HEK293 (cell line): ENCODE results near the gene METTL1.
A peak's percentile ranks its signal among the peaks of the same experiment; 100 is the strongest.

Source experiments
- CTCF ChIA-PET: fragments of 350-600 bp; formaldehyde crosslinking; extraction: SDS; loops from one replicate; lab custom pipeline; 2021; ENCODE audit warnings: antibody characterized with exemption; lab: Yijun Ruan, JAX
- POLR2A ChIA-PET: fragments of 300-600 bp; formaldehyde crosslinking; extraction: SDS; loops from one replicate; lab custom pipeline; 2020; ENCODE audit warnings: antibody characterized with exemption, inconsistent platforms; lab: Yijun Ruan, JAX
- H3K27ac ChIP-seq: fragments of 200-500 bp; sonication (Bioruptor generic); 2 replicates; pipeline ENCODE4 v1.5.1; 2014; ENCODE audit warnings: low read depth, low read length, control low read depth, inconsistent platforms; ENCODE audit errors: extremely low read depth
- H3K36me3 ChIP-seq, 2 experiments: fragments of 200-500 bp in 1 of 2; sonication (Bioruptor generic) in 1 of 2; 1 replicate in 1 of 2; 2 replicates in 1 of 2; pipeline ENCODE4 v1.5.1; 2014 to 2017; ENCODE audit warnings: inconsistent platforms in 2 of 2, low read length in 2 of 2; ENCODE audit not compliant: control insufficient read depth in 2 of 2, insufficient read depth in 1 of 2
- H3K4me1 ChIP-seq: fragments of 200-500 bp; sonication (Bioruptor generic); 2 replicates; pipeline ENCODE4 v1.5.1; 2014; ENCODE audit warnings: mild to moderate bottlenecking, low read length, inconsistent platforms; ENCODE audit not compliant: control insufficient read depth, insufficient read depth
- H3K4me3 ChIP-seq: 2 replicates; pipeline ENCODE4 v1.5.1; 2011; ENCODE audit warnings: low read depth, mild to moderate bottlenecking, control low read depth, low read length, moderate library complexity
- H3K9me3 ChIP-seq: fragments of 200-500 bp; sonication (Bioruptor generic); 2 replicates; pipeline ENCODE4 v1.5.1; 2014; ENCODE audit warnings: low read depth, low read length, inconsistent platforms; ENCODE audit not compliant: control insufficient read depth, insufficient read depth
- BCL11B ChIP-seq: fragments of 450-650 bp; formaldehyde crosslinking; IDR thresholded peaks from 2 replicates; pipeline ENCODE4 v1.5.1; 2016; ENCODE audit warnings: low read depth, missing biosample characterization, missing genetic modification characterization
- HOXA7 ChIP-seq: sonication (generic); formaldehyde crosslinking; IDR thresholded peaks from 2 replicates; pipeline ENCODE4 v1.8.1; 2022; ENCODE audit warnings: missing genetic modification reagents, borderline replicate concordance
- KLF7 ChIP-seq: fragments of 450-650 bp; formaldehyde crosslinking; IDR thresholded peaks from 2 replicates; pipeline ENCODE4 v1.5.1; 2016; ENCODE audit warnings: missing biosample characterization, missing genetic modification characterization, borderline replicate concordance
- KLF8 ChIP-seq: fragments of 450-650 bp; formaldehyde crosslinking; IDR thresholded peaks from 2 replicates; pipeline ENCODE4 v1.5.1; 2016; ENCODE audit warnings: missing biosample characterization, missing genetic modification characterization
- SP7 ChIP-seq: fragments of 450-650 bp; formaldehyde crosslinking; IDR thresholded peaks from 2 replicates; pipeline ENCODE4 v1.5.1; 2016; ENCODE audit warnings: missing biosample characterization, missing genetic modification characterization
- ZBTB20 ChIP-seq: fragments of 450-650 bp; formaldehyde crosslinking; IDR thresholded peaks from 2 replicates; pipeline ENCODE4 v1.5.1; 2016; ENCODE audit warnings: missing biosample characterization, missing genetic modification characterization
- ZBTB6 ChIP-seq: fragments of 450-650 bp; formaldehyde crosslinking; IDR thresholded peaks from 2 replicates; pipeline ENCODE4 v1.5.1; 2017; ENCODE audit warnings: missing biosample characterization, missing genetic modification characterization
- ZFP41 ChIP-seq: fragments of 450-650 bp; formaldehyde crosslinking; IDR thresholded peaks from 2 replicates; pipeline ENCODE4 v1.5.1; 2016; ENCODE audit warnings: missing biosample characterization, missing genetic modification characterization, borderline replicate concordance
- ZNF132 ChIP-seq: fragments of 450-650 bp; formaldehyde crosslinking; IDR thresholded peaks from 2 replicates; pipeline ENCODE4 v1.5.1; 2017; ENCODE audit warnings: missing biosample characterization, missing genetic modification characterization, borderline replicate concordance
- ZNF140 ChIP-seq: fragments of 450-650 bp; formaldehyde crosslinking; IDR thresholded peaks from 2 replicates; pipeline ENCODE4 v1.5.1; 2016; ENCODE audit warnings: missing biosample characterization, missing genetic modification characterization
- ZNF146 ChIP-seq: fragments of 450-650 bp; formaldehyde crosslinking; IDR thresholded peaks from 2 replicates; pipeline ENCODE4 v1.5.1; 2016; ENCODE audit warnings: missing biosample characterization, missing genetic modification characterization
- ZNF174 ChIP-seq: fragments of 450-650 bp; formaldehyde crosslinking; IDR thresholded peaks from 2 replicates; pipeline ENCODE4 v1.5.0; 2017; ENCODE audit warnings: missing biosample characterization, mild to moderate bottlenecking, missing genetic modification characterization
- ZNF175 ChIP-seq: fragments of 450-650 bp; formaldehyde crosslinking; IDR thresholded peaks from 2 replicates; pipeline ENCODE4 v1.5.1; 2016; ENCODE audit warnings: missing biosample characterization, missing genetic modification characterization
- ZNF19 ChIP-seq: fragments of 450-650 bp; formaldehyde crosslinking; IDR thresholded peaks from 2 replicates; pipeline ENCODE4; 2016; ENCODE audit warnings: missing biosample characterization, missing genetic modification characterization, low read depth
- ZNF2 ChIP-seq: fragments of 450-650 bp; formaldehyde crosslinking; IDR thresholded peaks from 2 replicates; pipeline ENCODE4 v1.5.1; 2016; ENCODE audit warnings: missing biosample characterization, missing genetic modification characterization
- ZNF202 ChIP-seq: fragments of 450-650 bp; formaldehyde crosslinking; IDR thresholded peaks from 2 replicates; pipeline ENCODE4 v1.5.1; 2016; ENCODE audit warnings: missing biosample characterization, missing genetic modification characterization, borderline replicate concordance
- ZNF221 ChIP-seq: fragments of 450-650 bp; formaldehyde crosslinking; IDR thresholded peaks from 2 replicates; pipeline ENCODE4 v1.5.1; 2017; ENCODE audit warnings: missing biosample characterization, missing genetic modification characterization, borderline replicate concordance
- ZNF366 ChIP-seq: fragments of 450-650 bp; formaldehyde crosslinking; conservative IDR thresholded peaks from 2 replicates; pipeline ENCODE4 v1.5.1; 2016; ENCODE audit warnings: missing biosample characterization, missing genetic modification characterization
- ZNF37A ChIP-seq: fragments of 450-650 bp; IDR thresholded peaks from 2 replicates; pipeline ENCODE4 v1.5.1; 2018; ENCODE audit warnings: missing biosample characterization, missing genetic modification characterization
- ZNF404 ChIP-seq: fragments of 450-650 bp; formaldehyde crosslinking; IDR thresholded peaks from 2 replicates; pipeline ENCODE4 v1.5.1; 2017; ENCODE audit warnings: missing biosample characterization, missing genetic modification characterization
- ZNF449 ChIP-seq: fragments of 450-650 bp; formaldehyde crosslinking; IDR thresholded peaks from 2 replicates; pipeline ENCODE4 v1.5.1; 2017; ENCODE audit warnings: missing biosample characterization, mild to moderate bottlenecking, missing genetic modification characterization, moderate library complexity
- ZNF48 ChIP-seq: fragments of 450-650 bp; formaldehyde crosslinking; IDR thresholded peaks from 2 replicates; pipeline ENCODE4 v1.5.1; 2016; ENCODE audit warnings: missing biosample characterization, missing genetic modification characterization
- ZNF521 ChIP-seq: fragments of 450-650 bp; formaldehyde crosslinking; IDR thresholded peaks from 2 replicates; pipeline ENCODE4 v1.5.1; 2017; ENCODE audit warnings: missing biosample characterization, mild to moderate bottlenecking, missing genetic modification characterization
- ZNF626 ChIP-seq: fragments of 450-650 bp; sonication (Bioruptor Pico); formaldehyde crosslinking; IDR thresholded peaks from 2 replicates; pipeline ENCODE4 v1.5.1; 2018; ENCODE audit warnings: missing biosample characterization, missing genetic modification characterization, inconsistent platforms
- ZNF658 ChIP-seq: fragments of 450-650 bp; formaldehyde crosslinking; IDR thresholded peaks from 2 replicates; pipeline ENCODE4; 2016; ENCODE audit warnings: missing biosample characterization, missing genetic modification characterization
- ZNF660 ChIP-seq: fragments of 450-650 bp; IDR thresholded peaks from 2 replicates; pipeline ENCODE4 v1.5.1; 2018; ENCODE audit warnings: missing biosample characterization, mild to moderate bottlenecking, missing genetic modification characterization
- ZNF707 ChIP-seq: fragments of 450-650 bp; formaldehyde crosslinking; IDR thresholded peaks from 2 replicates; pipeline ENCODE4 v1.5.1; 2016; ENCODE audit warnings: missing biosample characterization, missing genetic modification characterization
- ZNF776 ChIP-seq: fragments of 450-650 bp; formaldehyde crosslinking; IDR thresholded peaks from 2 replicates; pipeline ENCODE4 v1.5.0; 2017; ENCODE audit warnings: missing biosample characterization, missing genetic modification characterization, borderline replicate concordance
- ZNF777 ChIP-seq: fragments of 450-650 bp; formaldehyde crosslinking; IDR thresholded peaks from 2 replicates; pipeline ENCODE4 v1.5.1; 2017; ENCODE audit warnings: missing biosample characterization, missing genetic modification characterization, borderline replicate concordance
- ZNF785 ChIP-seq: fragments of 450-650 bp; formaldehyde crosslinking; IDR thresholded peaks from 2 replicates; pipeline ENCODE4 v1.5.1; 2016; ENCODE audit warnings: missing biosample characterization, missing genetic modification characterization
- ZNF843 ChIP-seq: fragments of 450-650 bp; formaldehyde crosslinking; IDR thresholded peaks from 2 replicates; pipeline ENCODE4 v1.5.1; 2016; ENCODE audit warnings: missing biosample characterization, missing genetic modification characterization

Gene METTL1

GRCh38 chr12:57750561-57751431, 21.1 kb downstream of the METTL1 start:
- H3K9me3 ChIP-seq, result no peaks in the 10 kb centered on the region
- H3K36me3 ChIP-seq, result peaks cover 17 to 56% of the 10 kb centered on the region in 2 experiments
- peak overlapping the region; percentile 83 for H3K4me3 ChIP-seq
- ChIA-PET POLR2A (no interaction called here), CTCF (interaction anchor here (1.1 to 1.8 kb wide), 3 partner anchors 9 to 167 kb away, joined by 3 to 6 read pairs (median 4); no protein-coding TSS in a partner anchor)
- peaks cover 16% of the 10 kb centered on the region for H3K4me1 ChIP-seq
- no peak for TF ChIP-seq ZNF843 (tag by site-specific recombination)
- TF ChIP-seq ZNF37A, result no peak
- no peak for TF ChIP-seq ZNF658 (tag by site-specific recombination)
- TF ChIP-seq ZNF19 (tag by site-specific recombination), result no peak
- TF ChIP-seq ZNF146 (tag by site-specific recombination), result no peak
- no peak for TF ChIP-seq ZNF626
- no peak for TF ChIP-seq ZNF449
- no peak for TF ChIP-seq BCL11B (tag by site-specific recombination)
- TF ChIP-seq ZNF404 (tag by site-specific recombination), result no peak
- no peak for TF ChIP-seq ZNF48 (tag by site-specific recombination)
- TF ChIP-seq SP7 (tag by site-specific recombination), result no peak
- TF ChIP-seq ZNF776 (tag by site-specific recombination), result no peak
- TF ChIP-seq ZNF777 (tag by site-specific recombination), result no peak
- no peak for TF ChIP-seq ZNF175
- TF ChIP-seq ZBTB20, result no peak
- no peak for TF ChIP-seq ZNF707
- TF ChIP-seq ZNF521 (tag by site-specific recombination), result no peak
- peak overlapping the region; percentile 84 for H3K27ac ChIP-seq

- H3K9me3 ChIP-seq, result no peaks in the 10 kb centered on the region
- TF ChIP-seq ZNF202 (tag by site-specific recombination), result no peak
- no peak for TF ChIP-seq ZNF221 (tag by site-specific recombination)
- TF ChIP-seq ZBTB6, result no peak
- TF ChIP-seq ZNF140 (tag by site-specific recombination), result no peak
- no peak for TF ChIP-seq KLF8 (tag by site-specific recombination)
- no peak for TF ChIP-seq ZNF658 (tag by site-specific recombination)
- TF ChIP-seq ZNF132, result no peak
- TF ChIP-seq HOXA7 (CRISPR knock-in tag), result no peak
- TF ChIP-seq ZFP41 (tag by site-specific recombination), result no peak
- TF ChIP-seq ZNF785, result no peak
- TF ChIP-seq ZNF2 (tag by site-specific recombination), result no peak
- TF ChIP-seq ZNF366 (tag by site-specific recombination), result no peak
- TF ChIP-seq KLF7 (tag by site-specific recombination), result no peak
- TF ChIP-seq ZNF660, result no peak
- TF ChIP-seq ZNF174 (tag by site-specific recombination), result no peak
- no peak overlapping the region for H3K27ac ChIP-seq
- ChIA-PET POLR2A (interaction anchor here (0.5 to 0.7 kb wide), 2 partner anchors 20 to 23 kb away, joined by 3 to 4 read pairs; partner anchors contain the start of genes EEF1AKMT3 and METTL1), CTCF (no interaction called here)
- H3K4me3 ChIP-seq, result no peak overlapping the region
- peaks cover 17 to 57% of the 10 kb centered on the region in 2 experiments for H3K36me3 ChIP-seq
- peaks cover 13% of the 10 kb centered on the region for H3K4me1 ChIP-seq
Measured at GRCh38 chr12:57749061-57749460, 22.8 kb downstream of the METTL1 start.
